K562 (cell line): Measurements from ENCODE around the gene UROS. TPM values are rescaled to one million over a fixed set of nuclear protein-coding genes. Genes with fewer than 3 reads are reported as not detected.

Experiments
- BCOR ChIP-seq: fragments of 450-650 bp; IDR thresholded peaks from 2 replicates; pipeline ENCODE4 v1.6.1; 2016
- CBX2 ChIP-seq: fragments of 200-600 bp; sonication (generic); IDR thresholded peaks from one replicate; pipeline ENCODE4 v1.6.1; 2012; ENCODE audit warnings: mild to moderate bottlenecking, low read length, inconsistent platforms; ENCODE audit not compliant: insufficient read depth, poor library complexity, severe bottlenecking
- CREBBP ChIP-seq: IDR thresholded peaks from one replicate; pipeline ENCODE4 v1.6.1; 2012; ENCODE audit warnings: low read depth, mild to moderate bottlenecking, control low read depth, inconsistent platforms, low read length
- CXXC5 ChIP-seq: fragments of 250-450 bp; sonication (Bioruptor Pico); IDR thresholded peaks from 2 replicates; pipeline ENCODE4 v1.8.0; 2022; ENCODE audit warnings: inconsistent platforms, mild to moderate bottlenecking, moderate library complexity
- MIER1 ChIP-seq: fragments of 450-650 bp; IDR thresholded peaks from 2 replicates; pipeline ENCODE4 v1.6.1; 2016; ENCODE audit warnings: antibody characterized with exemption, mild to moderate bottlenecking, low read depth
- NCOA1 ChIP-seq: fragments of 450-650 bp; IDR thresholded peaks from 2 replicates; pipeline ENCODE4 v1.6.1; 2016; ENCODE audit warnings: low read depth
- RBFOX2 ChIP-seq: fragments of 200-400 bp; formaldehyde crosslinking; IDR thresholded peaks from 2 replicates; pipeline ENCODE4 v1.6.1; 2017; ENCODE audit warnings: low read depth, mild to moderate bottlenecking, low read length, moderate library complexity
- RNF2 ChIP-seq: sonication (generic); IDR thresholded peaks from 2 replicates; pipeline ENCODE4 v1.6.1; 2016
- SIN3A ChIP-seq, 2 experiments: fragments of 150-350 bp in 1 of 2; IDR thresholded peaks; 2 replicates each; pipeline ENCODE4 v1.6.1; 2011 to 2016; ENCODE audit warnings: borderline replicate concordance in 2 of 2, low read depth in 2 of 2, low read length in 2 of 2, mild to moderate bottlenecking in 2 of 2, moderate library complexity in 2 of 2; ENCODE audit not compliant: control insufficient read depth in 1 of 2
- SUPT5H ChIP-seq: fragments of 450-650 bp; IDR thresholded peaks from 2 replicates; pipeline ENCODE4 v1.6.1; 2016
- ZFPM2 ChIP-seq: fragments of 250-450 bp; sonication (Bioruptor Pico); IDR thresholded peaks from 2 replicates; pipeline ENCODE4 v1.5.1; 2022; ENCODE audit warnings: mild to moderate bottlenecking
- polyA plus RNA-seq, 8 experiments: library from polyadenylated mRNA; depleted of rRNA in 4 of 8; stranded (reverse) in 5 of 8; unstranded in 3 of 8; fragments of >200 nt; fragmentation: Nextera tagmentation in 2 of 8; fragmentation: Illumina TruSeq in 1 of 8; extraction: Ambion mirVana in 2 of 8; extraction: Trizol in 1 of 8; gene quantifications; 2 replicates each; pipeline versions ENCODE4 v1.2.1 to v1.2.3, GENCODE V29; 2011 to 2014; ENCODE audit warnings: inconsistent platforms in 1 of 8, missing spikeins in 1 of 8
- total RNA-seq, 7 experiments: library from RNA; depleted of rRNA in 6 of 7; stranded (reverse); fragments of >200 nt in 6 of 7; fragmentation: Illumina TruSeq in 2 of 7; extraction: Trizol in 2 of 7; gene quantifications; 2 replicates each; pipeline versions ENCODE4 v1.2.1 to v1.2.3, GENCODE V29; 2011 to 2021; ENCODE audit warnings: low replicate concordance in 1 of 7
- TF ChIP-seq, protein P1 (sequence below): IDR thresholded peaks from 2 replicates; pipeline ENCODE4 v1.6.1; 2012; ENCODE audit warnings: low read depth, low read length, improper control_type of control experiment, borderline replicate concordance
- TF ChIP-seq, protein P2 (sequence below): sonication (generic); formaldehyde crosslinking; IDR thresholded peaks from 2 replicates; pipeline ENCODE4 v1.8.1; 2023; ENCODE audit warnings: missing genetic modification reagents, mild to moderate bottlenecking, borderline replicate concordance
- TF ChIP-seq, protein P3 (sequence below): sonication (generic); formaldehyde crosslinking; IDR thresholded peaks from 2 replicates; pipeline ENCODE4 v1.9.0; 2022; ENCODE audit warnings: mild to moderate bottlenecking, missing genetic modification reagents
- TF ChIP-seq, protein P4 (sequence below), 2 experiments: IDR thresholded peaks; 2 replicates each; pipeline ENCODE4 v1.6.1; 2012; ENCODE audit warnings: improper control_type of control experiment in 2 of 2, low read depth in 2 of 2, low read length in 2 of 2, borderline replicate concordance in 1 of 2
- TF ChIP-seq, protein P5 (sequence below), 2 experiments: fragments of 450-650 bp; conservative IDR thresholded peaks; 2 replicates each; pipeline ENCODE4 v1.6.1; 2017; ENCODE audit warnings: mild to moderate bottlenecking in 2 of 2, moderate library complexity in 2 of 2

Gene UROS
- total and polyA plus RNA-seq, 9 of the 15 experiments (the other 6 are each of a cell fraction or from before 2014, with no cell fraction given), result 6.4 to 39.1 (median 32.3) TPM

DNA sequence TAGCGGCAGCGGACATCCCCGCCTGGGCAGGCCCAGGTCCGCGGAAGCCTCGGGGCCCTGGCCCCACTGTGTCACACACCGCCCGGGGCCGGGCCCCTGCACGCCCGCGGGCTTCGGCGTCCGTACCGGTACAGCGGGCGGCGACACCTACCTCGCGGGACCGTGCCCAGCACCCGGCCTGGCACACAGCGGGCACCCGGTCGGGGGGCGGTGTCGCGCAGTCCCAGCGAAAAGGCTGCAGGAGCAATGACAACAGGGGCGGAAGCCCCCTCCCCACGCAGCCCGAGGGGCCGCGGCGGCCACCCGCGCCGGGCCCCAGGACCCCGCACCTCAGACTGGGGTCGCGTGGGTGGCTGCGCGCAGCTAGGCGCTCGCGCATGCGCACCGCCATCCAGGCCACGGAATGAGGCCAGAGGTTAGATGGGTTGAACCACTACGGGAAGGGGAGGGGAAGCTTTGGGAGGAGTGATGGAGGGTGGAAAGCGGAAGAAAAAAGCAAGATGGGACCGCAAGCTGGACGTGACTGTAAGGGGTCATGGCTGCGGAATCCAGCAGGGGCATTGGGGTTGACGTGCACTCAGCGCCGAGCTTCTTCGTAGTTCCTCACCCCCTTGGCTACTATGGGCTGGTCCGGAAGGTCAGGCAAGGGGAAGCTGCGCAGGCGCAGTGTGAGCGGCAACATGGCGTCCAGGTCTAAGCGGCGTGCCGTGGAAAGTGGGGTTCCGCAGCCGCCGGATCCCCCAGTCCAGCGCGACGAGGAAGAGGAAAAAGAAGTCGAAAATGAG, at the start of gene UROS, which contains the start of gene BCCIP (continued):
- TF ChIP-seq, protein P1, sequence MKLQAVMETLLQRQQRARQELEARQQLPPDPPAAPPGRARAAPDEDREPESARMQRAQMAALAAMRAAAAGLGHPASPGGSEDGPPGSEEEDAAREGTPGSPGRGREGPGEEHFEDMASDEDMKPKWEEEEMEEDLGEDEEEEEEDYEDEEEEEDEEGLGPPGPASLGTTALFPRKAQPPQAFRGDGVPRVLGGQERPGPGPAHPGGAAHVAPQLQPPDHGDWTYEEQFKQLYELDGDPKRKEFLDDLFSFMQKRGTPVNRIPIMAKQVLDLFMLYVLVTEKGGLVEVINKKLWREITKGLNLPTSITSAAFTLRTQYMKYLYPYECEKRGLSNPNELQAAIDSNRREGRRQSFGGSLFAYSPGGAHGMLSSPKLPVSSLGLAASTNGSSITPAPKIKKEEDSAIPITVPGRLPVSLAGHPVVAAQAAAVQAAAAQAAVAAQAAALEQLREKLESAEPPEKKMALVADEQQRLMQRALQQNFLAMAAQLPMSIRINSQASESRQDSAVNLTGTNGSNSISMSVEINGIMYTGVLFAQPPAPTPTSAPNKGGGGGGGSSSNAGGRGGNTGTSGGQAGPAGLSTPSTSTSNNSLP, result no peak
- TF ChIP-seq CBX2 (no peak), NCOA1 (peak; percentile 47; the same call in 1 of the 2 replicates), CREBBP (no peak), CXXC5 (CRISPR knock-in tag) (peak; percentile 50), BCOR (no peak), SIN3A (IDR thresholded peaks at IDR 0.05; ENCODE audit: borderline replicate concordance in 2 of 2, control insufficient read depth in 1 of 2, low read depth in 2 of 2, low read length in 2 of 2) (peak; percentile 9 to 20; a peak in 2 of 4 replicates), RBFOX2 (peak; percentile 80), RNF2 (0 out of 2 replicates have a peak, but pooled peaks have one; percentile 34), ZFPM2 (CRISPR knock-in tag) (no peak), MIER1 (peak; percentile 75), SUPT5H (peak; percentile 86)
- TF ChIP-seq, protein P2, sequence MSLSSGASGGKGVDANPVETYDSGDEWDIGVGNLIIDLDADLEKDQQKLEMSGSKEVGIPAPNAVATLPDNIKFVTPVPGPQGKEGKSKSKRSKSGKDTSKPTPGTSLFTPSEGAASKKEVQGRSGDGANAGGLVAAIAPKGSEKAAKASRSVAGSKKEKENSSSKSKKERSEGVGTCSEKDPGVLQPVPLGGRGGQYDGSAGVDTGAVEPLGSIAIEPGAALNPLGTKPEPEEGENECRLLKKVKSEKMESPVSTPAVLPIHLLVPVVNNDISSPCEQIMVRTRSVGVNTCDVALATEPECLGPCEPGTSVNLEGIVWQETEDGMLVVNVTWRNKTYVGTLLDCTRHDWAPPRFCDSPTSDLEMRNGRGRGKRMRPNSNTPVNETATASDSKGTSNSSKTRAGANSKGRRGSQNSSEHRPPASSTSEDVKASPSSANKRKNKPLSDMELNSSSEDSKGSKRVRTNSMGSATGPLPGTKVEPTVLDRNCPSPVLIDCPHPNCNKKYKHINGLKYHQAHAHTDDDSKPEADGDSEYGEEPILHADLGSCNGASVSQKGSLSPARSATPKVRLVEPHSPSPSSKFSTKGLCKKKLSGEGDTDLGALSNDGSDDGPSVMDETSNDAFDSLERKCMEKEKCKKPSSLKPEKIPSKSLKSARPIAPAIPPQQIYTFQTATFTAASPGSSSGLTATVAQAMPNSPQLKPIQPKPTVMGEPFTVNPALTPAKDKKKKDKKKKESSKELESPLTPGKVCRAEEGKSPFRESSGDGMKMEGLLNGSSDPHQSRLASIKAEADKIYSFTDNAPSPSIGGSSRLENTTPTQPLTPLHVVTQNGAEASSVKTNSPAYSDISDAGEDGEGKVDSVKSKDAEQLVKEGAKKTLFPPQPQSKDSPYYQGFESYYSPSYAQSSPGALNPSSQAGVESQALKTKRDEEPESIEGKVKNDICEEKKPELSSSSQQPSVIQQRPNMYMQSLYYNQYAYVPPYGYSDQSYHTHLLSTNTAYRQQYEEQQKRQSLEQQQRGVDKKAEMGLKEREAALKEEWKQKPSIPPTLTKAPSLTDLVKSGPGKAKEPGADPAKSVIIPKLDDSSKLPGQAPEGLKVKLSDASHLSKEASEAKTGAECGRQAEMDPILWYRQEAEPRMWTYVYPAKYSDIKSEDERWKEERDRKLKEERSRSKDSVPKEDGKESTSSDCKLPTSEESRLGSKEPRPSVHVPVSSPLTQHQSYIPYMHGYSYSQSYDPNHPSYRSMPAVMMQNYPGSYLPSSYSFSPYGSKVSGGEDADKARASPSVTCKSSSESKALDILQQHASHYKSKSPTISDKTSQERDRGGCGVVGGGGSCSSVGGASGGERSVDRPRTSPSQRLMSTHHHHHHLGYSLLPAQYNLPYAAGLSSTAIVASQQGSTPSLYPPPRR, result no peak
- TF ChIP-seq, protein P3, sequence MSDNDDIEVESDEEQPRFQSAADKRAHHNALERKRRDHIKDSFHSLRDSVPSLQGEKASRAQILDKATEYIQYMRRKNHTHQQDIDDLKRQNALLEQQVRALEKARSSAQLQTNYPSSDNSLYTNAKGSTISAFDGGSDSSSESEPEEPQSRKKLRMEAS, result peak; percentile 62
- TF ChIP-seq, protein P4, sequence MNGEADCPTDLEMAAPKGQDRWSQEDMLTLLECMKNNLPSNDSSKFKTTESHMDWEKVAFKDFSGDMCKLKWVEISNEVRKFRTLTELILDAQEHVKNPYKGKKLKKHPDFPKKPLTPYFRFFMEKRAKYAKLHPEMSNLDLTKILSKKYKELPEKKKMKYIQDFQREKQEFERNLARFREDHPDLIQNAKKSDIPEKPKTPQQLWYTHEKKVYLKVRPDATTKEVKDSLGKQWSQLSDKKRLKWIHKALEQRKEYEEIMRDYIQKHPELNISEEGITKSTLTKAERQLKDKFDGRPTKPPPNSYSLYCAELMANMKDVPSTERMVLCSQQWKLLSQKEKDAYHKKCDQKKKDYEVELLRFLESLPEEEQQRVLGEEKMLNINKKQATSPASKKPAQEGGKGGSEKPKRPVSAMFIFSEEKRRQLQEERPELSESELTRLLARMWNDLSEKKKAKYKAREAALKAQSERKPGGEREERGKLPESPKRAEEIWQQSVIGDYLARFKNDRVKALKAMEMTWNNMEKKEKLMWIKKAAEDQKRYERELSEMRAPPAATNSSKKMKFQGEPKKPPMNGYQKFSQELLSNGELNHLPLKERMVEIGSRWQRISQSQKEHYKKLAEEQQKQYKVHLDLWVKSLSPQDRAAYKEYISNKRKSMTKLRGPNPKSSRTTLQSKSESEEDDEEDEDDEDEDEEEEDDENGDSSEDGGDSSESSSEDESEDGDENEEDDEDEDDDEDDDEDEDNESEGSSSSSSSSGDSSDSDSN (IDR thresholded peaks at IDR 0.05; ENCODE audit: borderline replicate concordance in 1 of 2, low read depth in 2 of 2, low read length in 2 of 2), result 0 out of 4 replicates have a peak, but pooled peaks of 1 of the 2 experiments have one; percentile 19
- TF ChIP-seq, protein P5, sequence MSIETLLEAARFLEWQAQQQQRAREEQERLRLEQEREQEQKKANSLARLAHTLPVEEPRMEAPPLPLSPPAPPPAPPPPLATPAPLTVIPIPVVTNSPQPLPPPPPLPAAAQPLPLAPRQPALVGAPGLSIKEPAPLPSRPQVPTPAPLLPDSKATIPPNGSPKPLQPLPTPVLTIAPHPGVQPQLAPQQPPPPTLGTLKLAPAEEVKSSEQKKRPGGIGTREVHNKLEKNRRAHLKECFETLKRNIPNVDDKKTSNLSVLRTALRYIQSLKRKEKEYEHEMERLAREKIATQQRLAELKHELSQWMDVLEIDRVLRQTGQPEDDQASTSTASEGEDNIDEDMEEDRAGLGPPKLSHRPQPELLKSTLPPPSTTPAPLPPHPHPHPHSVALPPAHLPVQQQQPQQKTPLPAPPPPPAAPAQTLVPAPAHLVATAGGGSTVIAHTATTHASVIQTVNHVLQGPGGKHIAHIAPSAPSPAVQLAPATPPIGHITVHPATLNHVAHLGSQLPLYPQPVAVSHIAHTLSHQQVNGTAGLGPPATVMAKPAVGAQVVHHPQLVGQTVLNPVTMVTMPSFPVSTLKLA (conservative IDR thresholded peaks at IDR 0.05), result peak; percentile 84 to 86
